T-helper 1 cell treated with Interleukin-12 subunit alpha and Interleukin-12 subunit beta and Interleukin-4 antibody, amounts not matched to agents 30 μg/mL and 1 μg/mL, for 36 hours (primary cell): ENCODE results near the gene PTBP3.

Experiments used
- H3K27ac Mint-ChIP-seq: one replicate; pipeline ENCODE4 v1.8.0; 2021; ENCODE audit warnings: mild to moderate bottlenecking, mixed read lengths
- H3K27me3 Mint-ChIP-seq: one replicate; pipeline ENCODE4 v1.8.0; 2021; ENCODE audit warnings: low read depth, mixed read lengths
- H3K36me3 Mint-ChIP-seq: one replicate; pipeline ENCODE4 v1.8.0; 2021; ENCODE audit warnings: low read depth, mixed read lengths
- H3K4me1 Mint-ChIP-seq: one replicate; pipeline ENCODE4 v1.8.0; 2021; ENCODE audit warnings: low read depth, mixed read lengths
- H3K4me3 Mint-ChIP-seq: one replicate; pipeline ENCODE4 v1.8.0; 2021; ENCODE audit warnings: mild to moderate bottlenecking, moderate library complexity, mixed read lengths
- H3K9me3 Mint-ChIP-seq: one replicate; pipeline ENCODE4 v1.8.0; 2021; ENCODE audit warnings: mixed read lengths

PTBP3 gene

GRCh38 chr9:112316258-112316943, 17.0 kb downstream of the PTBP3 start:
- H3K4me1 Mint-ChIP-seq, result peaks cover 49% of the 10 kb centered on the region

GRCh38 chr9:112315331-112316257, 17.8 kb downstream of the PTBP3 start:
- Mint-ChIP-seq H3K4me1 (peaks cover 48% of the 10 kb centered on the region), H3K4me3 (peak overlapping the region; percentile 25), H3K9me3 (no peaks in the 10 kb centered on the region), H3K27me3 (no peaks in the 10 kb centered on the region), H3K36me3 (peaks cover 37% of the 10 kb centered on the region), H3K27ac (peak overlapping the region; percentile 94)

More at GRCh38 chr9:112316258-112316943, 17.0 kb downstream of the PTBP3 start:
- H3K9me3 Mint-ChIP-seq, result no peaks in the 10 kb centered on the region
- peaks cover 37% of the 10 kb centered on the region for H3K36me3 Mint-ChIP-seq
- no peaks in the 10 kb centered on the region for H3K27me3 Mint-ChIP-seq
- H3K27ac Mint-ChIP-seq, result peak overlapping the region; percentile 94
- peak overlapping the region; percentile 61 for H3K4me3 Mint-ChIP-seq

- Mint-ChIP-seq H3K4me3 (no peak overlapping the region), H3K9me3 (no peaks in the 10 kb centered on the region), H3K4me1 (peaks cover 32% of the 10 kb centered on the region), H3K27me3 (no peaks in the 10 kb centered on the region), H3K27ac (no peak overlapping the region), H3K36me3 (peaks cover 23% of the 10 kb centered on the region)
Observed at GRCh38 chr9:112312139-112312538, 21.3 kb downstream of the PTBP3 start.

- H3K36me3 Mint-ChIP-seq, result peaks cover 22% of the 10 kb centered on the region
- H3K4me1 Mint-ChIP-seq, result peaks cover 28% of the 10 kb centered on the region
- H3K4me3 Mint-ChIP-seq, result no peak overlapping the region
- no peak overlapping the region for H3K27ac Mint-ChIP-seq
- no peaks in the 10 kb centered on the region for H3K9me3 Mint-ChIP-seq
- no peaks in the 10 kb centered on the region for H3K27me3 Mint-ChIP-seq
Observed at GRCh38 chr9:112311497-112311896, 21.9 kb downstream of the PTBP3 start.

GRCh38 chr9:112310826-112311225, 22.6 kb downstream of the PTBP3 start:
- Mint-ChIP-seq H3K36me3 (peaks cover 15% of the 10 kb centered on the region), H3K27ac (no peak overlapping the region), H3K9me3 (no peaks in the 10 kb centered on the region), H3K4me3 (no peak overlapping the region), H3K4me1 (peaks cover 22% of the 10 kb centered on the region), H3K27me3 (no peaks in the 10 kb centered on the region)

GRCh38 chr9:112308588-112308987, 24.8 kb downstream of the PTBP3 start:
- H3K27me3 Mint-ChIP-seq, result no peaks in the 10 kb centered on the region
- H3K4me1 Mint-ChIP-seq, result peaks cover 15% of the 10 kb centered on the region
- H3K4me3 Mint-ChIP-seq, result no peak overlapping the region
- H3K9me3 Mint-ChIP-seq, result no peaks in the 10 kb centered on the region
- H3K27ac Mint-ChIP-seq, result no peak overlapping the region
- H3K36me3 Mint-ChIP-seq, result peaks cover 7% of the 10 kb centered on the region

- peaks cover 25% of the 10 kb centered on the region for H3K4me1 Mint-ChIP-seq
- H3K4me3 Mint-ChIP-seq, result no peak overlapping the region
- H3K9me3 Mint-ChIP-seq, result no peaks in the 10 kb centered on the region
- peaks cover 7% of the 10 kb centered on the region for H3K36me3 Mint-ChIP-seq
- H3K27ac Mint-ChIP-seq, result peak overlapping the region; percentile 5
- no peaks in the 10 kb centered on the region for H3K27me3 Mint-ChIP-seq
Observed at GRCh38 chr9:112301420-112301819, 32.0 kb downstream of the PTBP3 start.

GRCh38 chr9:112299514-112299913, 33.9 kb downstream of the PTBP3 start:
- no peaks in the 10 kb centered on the region for H3K27me3 Mint-ChIP-seq
- no peak overlapping the region for H3K27ac Mint-ChIP-seq
- no peak overlapping the region for H3K4me3 Mint-ChIP-seq
- peaks cover 15% of the 10 kb centered on the region for H3K36me3 Mint-ChIP-seq
- H3K9me3 Mint-ChIP-seq, result no peaks in the 10 kb centered on the region
- H3K4me1 Mint-ChIP-seq, result peaks cover 22% of the 10 kb centered on the region

GRCh38 chr9:112296929-112297328, 36.5 kb downstream of the PTBP3 start:
- no peaks in the 10 kb centered on the region for H3K27me3 Mint-ChIP-seq
- H3K9me3 Mint-ChIP-seq, result no peaks in the 10 kb centered on the region
- peaks cover 29% of the 10 kb centered on the region for H3K36me3 Mint-ChIP-seq
- H3K4me3 Mint-ChIP-seq, result no peak overlapping the region
- no peak overlapping the region for H3K27ac Mint-ChIP-seq
- peaks cover 22% of the 10 kb centered on the region for H3K4me1 Mint-ChIP-seq

GRCh38 chr9:112295174-112295573, 38.2 kb downstream of the PTBP3 start:
- Mint-ChIP-seq H3K27ac (no peak overlapping the region), H3K9me3 (no peaks in the 10 kb centered on the region), H3K36me3 (peaks cover 36% of the 10 kb centered on the region), H3K4me1 (peaks cover 13% of the 10 kb centered on the region), H3K27me3 (no peaks in the 10 kb centered on the region), H3K4me3 (no peak overlapping the region)

- Mint-ChIP-seq H3K27ac (peak overlapping the region; percentile 49), H3K9me3 (peaks cover 52% of the 10 kb centered on the region), H3K27me3 (no peaks in the 10 kb centered on the region), H3K36me3 (peaks cover 74% of the 10 kb centered on the region), H3K4me1 (peaks cover 13% of the 10 kb centered on the region), H3K4me3 (no peak overlapping the region)
Observed at GRCh38 chr9:112288029-112288428, 45.4 kb downstream of the PTBP3 start.

GRCh38 chr9:112286926-112287325, 46.5 kb downstream of the PTBP3 start:
- H3K27me3 Mint-ChIP-seq, result no peaks in the 10 kb centered on the region
- H3K36me3 Mint-ChIP-seq, result peaks cover 71% of the 10 kb centered on the region
- peaks cover 54% of the 10 kb centered on the region for H3K9me3 Mint-ChIP-seq
- H3K4me1 Mint-ChIP-seq, result peaks cover 6% of the 10 kb centered on the region
- no peak overlapping the region for H3K4me3 Mint-ChIP-seq
- H3K27ac Mint-ChIP-seq, result no peak overlapping the region

- H3K27ac Mint-ChIP-seq, result no peak overlapping the region
- H3K36me3 Mint-ChIP-seq, result peaks cover 62% of the 10 kb centered on the region
- no peak overlapping the region for H3K4me3 Mint-ChIP-seq
- H3K4me1 Mint-ChIP-seq, result peaks cover 6% of the 10 kb centered on the region
- H3K27me3 Mint-ChIP-seq, result no peaks in the 10 kb centered on the region
- H3K9me3 Mint-ChIP-seq, result peaks cover 54% of the 10 kb centered on the region
Observed at GRCh38 chr9:112285056-112285455, 48.4 kb downstream of the PTBP3 start.

GRCh38 chr9:112283582-112284253, 49.7 kb downstream of the PTBP3 start:
- H3K9me3 Mint-ChIP-seq, result peaks cover 51% of the 10 kb centered on the region
- H3K36me3 Mint-ChIP-seq, result peaks cover 57% of the 10 kb centered on the region
- no peaks in the 10 kb centered on the region for H3K27me3 Mint-ChIP-seq
- no peak overlapping the region for H3K27ac Mint-ChIP-seq
- peaks cover 4% of the 10 kb centered on the region for H3K4me1 Mint-ChIP-seq
- no peak overlapping the region for H3K4me3 Mint-ChIP-seq
